Amygdala (tissue), 56 donors: ENCODE measurements around the gene RFC2.
"Not testable (repeated sequence)": the region's sequence is repeated elsewhere in the genome, so short reads cannot be mapped to it uniquely, and the experiment has no call there.

Source experiments
- DNase-seq, 56 donors: peaks; one replicate each; lab custom pipeline; 2025; lab: John Stamatoyannopoulos, UW

The RFC2 gene

GRCh38 chr7:74253331-74253730 is 868 bp downstream of the RFC2 start:
- no peak for DNase-seq

GRCh38 chr7:74252893-74253292 is 1.3 kb downstream of the RFC2 start:
- DNase-seq, result no peak

GRCh38 chr7:74249058-74249457 is 5.1 kb downstream of the RFC2 start:
- not testable (repeated sequence) for DNase-seq

- DNase-seq, result no peak
These were observed 6.0 kb downstream of the RFC2 start for GRCh38 chr7:74248156-74248555.

GRCh38 chr7:74246497-74246896 is 7.7 kb downstream of the RFC2 start:
- no peak for DNase-seq

- no peak for DNase-seq
These were observed 12.1 kb downstream of the RFC2 start for GRCh38 chr7:74242122-74242443.

GRCh38 chr7:74240482-74240881 is 13.7 kb downstream of the RFC2 start:
- DNase-seq, result no peak

- DNase-seq, result no peak
These were observed 17.9 kb downstream of the RFC2 start for GRCh38 chr7:74236284-74236683.

- DNase-seq, result no peak
These were observed 18.5 kb downstream of the RFC2 start for GRCh38 chr7:74235518-74236268.

GRCh38 chr7:74233655-74234285 is 20.4 kb downstream of the RFC2 start:
- DNase-seq, result no peak

GRCh38 chr7:74231232-74231590 is 23.0 kb downstream of the RFC2 start:
- peak in 2 of 56 donors; percentile 13 to 33 for DNase-seq

- no peak for DNase-seq
These were observed 23.6 kb downstream of the RFC2 start for GRCh38 chr7:74230446-74231231.

- DNase-seq, result no peak
These were observed 25.0 kb downstream of the RFC2 start for GRCh38 chr7:74228951-74229900.

- peak in 11 of 56 donors; percentile 6 to 27 (median 16) for DNase-seq
These were observed 27.6 kb downstream of the RFC2 start for GRCh38 chr7:74226633-74227032.

- DNase-seq, result no peak
These were observed 28.8 kb downstream of the RFC2 start for GRCh38 chr7:74225400-74225799.

GRCh38 chr7:74224907-74225306 is 29.3 kb downstream of the RFC2 start:
- not testable (repeated sequence) for DNase-seq

- no peak for DNase-seq
These were observed 29.7 kb downstream of the RFC2 start for GRCh38 chr7:74224511-74224832.

- DNase-seq, result no peak
These were observed 30.3 kb downstream of the RFC2 start for GRCh38 chr7:74223711-74224510.

- no peak for DNase-seq
These were observed 31.1 kb downstream of the RFC2 start for GRCh38 chr7:74222851-74223710.
